IMR-90 (cell line): Measurements from ENCODE around the gene CLIC1. TPM values are rescaled to one million over a fixed set of nuclear protein-coding genes. Genes with fewer than 3 reads are reported as not detected.

Experiments used
- ATAC-seq: fragments of 200-7000 bp; cut with Tn5 transposase; 2 replicates; pipeline ENCODE4 v1.9.1; 2020; ENCODE audit warnings: low read depth, mild to moderate bottlenecking, moderate library complexity
- BruUV-seq: library from RNA; stranded (reverse); fragments of 400-500 nt; replicated peaks from 2 replicates; lab custom pipeline; 2021; lab: Mats Ljungman, UMichigan
- CTCF ChIA-PET: fragments of 300-600 bp; formaldehyde crosslinking; extraction: SDS; loops from one replicate; lab custom pipeline; 2021; ENCODE audit warnings: antibody characterized with exemption; lab: Yijun Ruan, JAX
- POLR2A ChIA-PET: fragments of 300-600 bp; sonication (Branson Sonifier 250); formaldehyde crosslinking; loops from one replicate; lab custom pipeline; 2022; ENCODE audit warnings: antibody characterized with exemption; ENCODE audit not compliant: unreplicated experiment; lab: Charles Lee
- DNase-seq: peaks from one replicate; pipeline ENCODE4 v3.0.0; 2013
- H2AFZ ChIP-seq: replicated peaks from 2 replicates; pipeline ENCODE3; 2013; ENCODE audit warnings: low read length, mild to moderate bottlenecking; ENCODE audit not compliant: poor library complexity
- H2AK5ac ChIP-seq: 2 replicates; pipeline ENCODE4 v1.6.1; 2013; ENCODE audit warnings: low read depth, low read length, inconsistent platforms
- H2AK9ac ChIP-seq: replicated peaks from 2 replicates; pipeline ENCODE3; 2013; ENCODE audit warnings: mild to moderate bottlenecking, low read depth, low read length, moderate library complexity; ENCODE audit not compliant: poor library complexity
- H2BK120ac ChIP-seq: 2 replicates; pipeline ENCODE4 v1.6.1; 2013; ENCODE audit warnings: low read depth, low read length, inconsistent platforms
- H2BK15ac ChIP-seq: 3 replicates; pipeline ENCODE4 v1.6.1; 2013; ENCODE audit warnings: low read depth, low read length, inconsistent platforms
- H2BK20ac ChIP-seq: 2 replicates; pipeline ENCODE4 v1.6.1; 2013; ENCODE audit warnings: low read depth, mild to moderate bottlenecking, inconsistent platforms, low read length, moderate library complexity
- H2BK5ac ChIP-seq: 2 replicates; pipeline ENCODE4 v1.6.1; 2013; ENCODE audit warnings: mild to moderate bottlenecking, low read depth, low read length, inconsistent platforms; ENCODE audit not compliant: poor library complexity, severe bottlenecking
- H3K14ac ChIP-seq: replicated peaks from 2 replicates; pipeline ENCODE4 v1.6.1; 2013; ENCODE audit warnings: low read depth, low read length, inconsistent platforms
- H3K18ac ChIP-seq: 2 replicates; pipeline ENCODE4 v1.6.1; 2013; ENCODE audit warnings: low read depth, low read length, control low read depth
- H3K23ac ChIP-seq: 2 replicates; pipeline ENCODE4 v1.6.1; 2013; ENCODE audit warnings: low read depth, low read length, inconsistent platforms
- H3K27ac ChIP-seq: 2 replicates; pipeline ENCODE4 v1.5.1; 2013; ENCODE audit warnings: mild to moderate bottlenecking, control low read depth, low read length; ENCODE audit not compliant: insufficient read depth
- H3K27me3 ChIP-seq: 2 replicates; pipeline ENCODE4 v1.6.1; 2013; ENCODE audit warnings: low read length; ENCODE audit not compliant: control insufficient read depth, insufficient read depth
- H3K36me3 ChIP-seq: 2 replicates; pipeline ENCODE4 v1.6.1; 2013; ENCODE audit warnings: low read length, mixed read lengths; ENCODE audit not compliant: control insufficient read depth, insufficient read depth
- H3K4ac ChIP-seq: 2 replicates; pipeline ENCODE4 v1.6.1; 2013; ENCODE audit warnings: low read depth, low read length, inconsistent platforms
- H3K4me1 ChIP-seq: 2 replicates; pipeline ENCODE4 v1.6.1; 2013; ENCODE audit warnings: low read length, mixed read lengths; ENCODE audit not compliant: control insufficient read depth, insufficient read depth
- H3K4me2 ChIP-seq: 2 replicates; pipeline ENCODE4 v1.6.1; 2013; ENCODE audit warnings: low read depth, mild to moderate bottlenecking, control low read depth, low read length, moderate library complexity
- H3K4me3 ChIP-seq: 2 replicates; pipeline ENCODE4 v1.5.1; 2013; ENCODE audit warnings: low read depth, mild to moderate bottlenecking, control low read depth, low read length, moderate library complexity; ENCODE audit not compliant: insufficient read depth
- H3K56ac ChIP-seq: 2 replicates; pipeline ENCODE4 v1.6.1; 2013; ENCODE audit warnings: low read length, inconsistent platforms; ENCODE audit not compliant: insufficient read depth; ENCODE audit errors: extremely low read depth
- H3K79me1 ChIP-seq, 2 experiments: 2 replicates each; pipeline ENCODE4 v1.6.1; 2013; ENCODE audit warnings: low read length in 2 of 2, inconsistent platforms in 1 of 2, low read depth in 1 of 2
- H3K9ac ChIP-seq: 2 replicates; pipeline ENCODE4 v1.6.1; 2013; ENCODE audit warnings: low read depth, low read length, control low read depth
- H3K9me1 ChIP-seq: 2 replicates; pipeline ENCODE4 v1.6.1; 2013; ENCODE audit warnings: low read length, inconsistent platforms; ENCODE audit not compliant: insufficient read depth
- H3K9me3 ChIP-seq: 2 replicates; pipeline ENCODE4 v1.6.1; 2013; ENCODE audit warnings: low read length; ENCODE audit not compliant: control insufficient read depth, insufficient read depth
- H4K20me1 ChIP-seq: 2 replicates; pipeline ENCODE4 v1.6.1; 2013; ENCODE audit warnings: low read length, inconsistent platforms; ENCODE audit not compliant: insufficient read depth
- H4K5ac ChIP-seq: 2 replicates; pipeline ENCODE4 v1.6.1; 2013; ENCODE audit warnings: mild to moderate bottlenecking, low read depth, low read length, control low read depth
- H4K8ac ChIP-seq, 2 experiments: 2 replicates each; pipeline ENCODE4 v1.6.1; 2013; ENCODE audit warnings: low read depth in 2 of 2, low read length in 2 of 2, control low read depth in 1 of 2, inconsistent platforms in 1 of 2
- H4K91ac ChIP-seq: 2 replicates; pipeline ENCODE4 v1.6.1; 2013; ENCODE audit warnings: low read depth, low read length, inconsistent platforms; ENCODE audit not compliant: insufficient read depth
- CEBPB ChIP-seq: IDR thresholded peaks from 2 replicates; pipeline ENCODE4 v1.6.1; 2012; ENCODE audit warnings: low read depth, low read length, improper control_type of control experiment
- MAFK ChIP-seq: IDR thresholded peaks from 2 replicates; pipeline ENCODE4 v1.6.1; 2012; ENCODE audit warnings: low read depth, low read length, improper control_type of control experiment
- MAZ ChIP-seq: IDR thresholded peaks from 2 replicates; pipeline ENCODE4 v1.6.1; 2012; ENCODE audit warnings: low read depth, mild to moderate bottlenecking, low read length, improper control_type of control experiment, moderate library complexity, borderline replicate concordance
- USF2 ChIP-seq: fragments of 150-350 bp; IDR thresholded peaks from 2 replicates; pipeline ENCODE4 v1.6.1; 2017; ENCODE audit warnings: mild to moderate bottlenecking, antibody characterized with exemption, low read length, low read depth
- WGBS, 2 experiments: methylation state at CpG; one replicate each; pipeline versions ENCODE4 v1.1.5 to v1.1.7; 2013; ENCODE audit warnings: missing lambda C conversion rate in 2 of 2; ENCODE audit not compliant: insufficient read length in 1 of 2; ENCODE audit errors: extremely low coverage in 2 of 2; 5-methylcytosine and 5-hydroxymethylcytosine counted together
- dilution Hi-C: fragments of 300-500 bp; cut with HindIII; formaldehyde crosslinking; loops from one replicate; pipeline ENCODE4 v1.14.3; 2018; ENCODE audit warnings: low sequenced_read_pairs; ENCODE audit not compliant: unreplicated experiment
- in situ Hi-C: fragments of 300-500 bp; cut with MboI; formaldehyde crosslinking; loops from 3 replicates; pipeline ENCODE4 v1.14.3; 2019; ENCODE audit warnings: low sequenced_read_pairs, inconsistent platforms, mixed read lengths
- intact Hi-C: fragments of 100-400 bp; cut with micrococcal nuclease; formaldehyde crosslinking; loops from 2 replicates; pipeline ENCODE4 v1.10.0; 2022
- polyA plus RNA-seq, 3 experiments: library from polyadenylated mRNA; depleted of rRNA; stranded (reverse); fragments of >200 nt; gene quantifications; 2 replicates each; pipeline ENCODE4 v1.2.3, GENCODE V29; 2012; ENCODE audit warnings: low replicate concordance in 1 of 3
- total RNA-seq: library from RNA; depleted of rRNA; stranded (reverse); fragments of >200 nt; gene quantifications from 2 replicates; pipeline ENCODE4 v1.2.3, GENCODE V29; 2012

Gene CLIC1
- total and polyA plus RNA-seq, 2 of the 4 experiments (the other 2 are of a cell fraction) = 706 to 1,185 TPM

GRCh38 chr6:31700740-31701401, 35.5 kb downstream of the CLIC1 start:
- Histone ChIP-seq H3K4me2 (no peak overlapping the region), H2AK5ac (peak overlapping the region; percentile 7), H3K4ac (no peak overlapping the region), H2BK120ac (no peak overlapping the region), H3K27me3 (no peaks in the 10 kb centered on the region), H4K91ac (no peak overlapping the region), H2AFZ (no peak overlapping the region), H3K9me3 (no peaks in the 10 kb centered on the region), H3K56ac (no peak overlapping the region), H3K36me3 (peaks cover 16% of the 10 kb centered on the region), H2BK15ac (no peak overlapping the region), H3K27ac (no peak overlapping the region), H2BK5ac (no peak overlapping the region), H4K8ac (no peak overlapping the region), H3K23ac (peak overlapping the region; percentile 78), H3K18ac (no peak overlapping the region), H3K14ac (0 out of 2 replicates have a peak overlapping the region, but pooled peaks have one; percentile 6), H3K79me1 (peaks cover 21 to 48% of the 10 kb centered on the region in 2 experiments), H2BK20ac (no peak overlapping the region), H3K4me3 (no peak overlapping the region), H4K5ac (no peak overlapping the region), H3K4me1 (peaks cover 6% of the 10 kb centered on the region), H3K9me1 (peaks cover 10% of the 10 kb centered on the region), H4K20me1 (0 out of 2 replicates have a peak, but pooled peaks cover 11% of the 10 kb centered on the region), H3K9ac (0 out of 2 replicates have a peak overlapping the region, but pooled peaks have one; percentile 10), H2AK9ac (no peak overlapping the region)
- DNase-seq (no peak), ATAC-seq (no peak)
- ChIA-PET CTCF (no interaction called here), POLR2A (no interaction called here)
- 100% methylated on average over 1 of the region's 5 CpGs; no CpG with 5 or more reads in 1 of the 2 experiments for WGBS, 2 experiments
- intact Hi-C loops (no loop called here), in situ Hi-C loops (no loop called here), dilution Hi-C loops (no loop called here)
- BruUV-seq = no TSS peak
- TF ChIP-seq MAZ = no peak
- TF ChIP-seq MAFK = no peak
- TF ChIP-seq USF2 = no peak
- TF ChIP-seq CEBPB = no peak
